ENCODE results near the gene NLGN1. TPM values are rescaled to one million over a fixed set of nuclear protein-coding genes. Genes with fewer than 3 reads are reported as not detected.

The NLGN1 gene
- total RNA-seq, 1 experiment from 2014 or later, result 5.2 TPM

DNA sequence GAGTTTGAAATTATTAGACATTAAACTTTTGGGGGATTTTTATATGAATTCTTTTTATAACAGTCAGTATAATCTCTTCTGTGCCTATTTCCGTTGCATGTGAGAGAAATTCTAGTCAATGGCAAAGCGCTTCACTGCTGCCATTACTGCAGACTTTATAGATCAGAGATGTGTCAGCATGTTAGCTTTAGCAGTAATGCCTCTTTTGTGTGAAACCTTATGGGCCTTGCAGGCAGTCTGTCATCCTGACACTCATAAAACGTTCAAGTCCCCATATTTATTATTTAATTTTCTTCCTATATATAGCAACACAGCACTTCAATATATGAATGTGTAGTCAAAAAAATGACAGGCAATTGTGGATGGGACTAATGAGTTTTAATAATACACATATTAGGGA, 191.0 kb downstream of the NLGN1 start:
- Histone ChIP-seq H3K4me2 (ENCODE audit: insufficient read depth, insufficient read length, low read length) (no peak overlapping the region), H3K4ac (ENCODE audit: low read depth, low read length) (no peak overlapping the region), H3K23me2 (ENCODE audit: insufficient read length, low read depth, low read length, poor library complexity, severe bottlenecking) (peaks cover 7% of the 10 kb centered on the region), H3K23ac (ENCODE audit: insufficient read length, low read depth, low read length) (no peak overlapping the region), H3K79me2 (ENCODE audit: insufficient read depth, low read length) (no peaks in the 10 kb centered on the region), H3K18ac (ENCODE audit: insufficient read length, low read depth, low read length) (no peak overlapping the region), H3K9me3 (ENCODE audit: control insufficient read depth, low read depth, low read length) (no peaks in the 10 kb centered on the region), H3K4me1 (ENCODE audit: insufficient read depth, low read length) (no peaks in the 10 kb centered on the region; the same call in 1 of the 2 replicates), H3T11ph (ENCODE audit: low read length) (no peak overlapping the region), H2AFZ (ENCODE audit: low read length) (no peak overlapping the region), H4K91ac (ENCODE audit: insufficient read length, low read depth, low read length) (no peak overlapping the region), H2BK12ac (ENCODE audit: insufficient read length, low read depth, low read length) (no peak overlapping the region), H3K56ac (ENCODE audit: insufficient read length, low read depth, low read length) (no peak overlapping the region), H3K27me3 (ENCODE audit: insufficient read depth, low read length) (no peaks in the 10 kb centered on the region), H2BK20ac (ENCODE audit: low read depth, low read length, poor library complexity, severe bottlenecking) (no peak overlapping the region), H4K8ac (replicated peaks; ENCODE audit: insufficient read length, low read depth, low read length) (no peak overlapping the region), H2BK15ac (ENCODE audit: low read depth, low read length) (no peak overlapping the region), H4K20me1 (ENCODE audit: control insufficient read depth, insufficient read depth, insufficient read length) (no peaks in the 10 kb centered on the region), H3K14ac (ENCODE audit: insufficient read depth, low read length) (no peak overlapping the region), H3K9ac (ENCODE audit: extremely low read depth, insufficient read length, low read length) (no peak overlapping the region), H2AK5ac (ENCODE audit: insufficient read length, low read length) (no peak overlapping the region), H3K27ac (ENCODE audit: insufficient read length, low read depth, low read length) (no peak overlapping the region), H4K5ac (ENCODE audit: insufficient read length, low read depth, low read length) (no peak overlapping the region), H2BK5ac (ENCODE audit: insufficient read length, low read length) (no peak overlapping the region), H2BK120ac (ENCODE audit: low read depth, low read length, poor library complexity, severe bottlenecking) (no peak overlapping the region), H3K79me1 (ENCODE audit: insufficient read depth, low read depth, low read length, poor library complexity, severe bottlenecking) (no peaks in the 10 kb centered on the region)
- Mint-ChIP-seq H3K9me3 (peaks cover 0 to 2% of the 10 kb centered on the region in 2 experiments; a peak in 2 of 5 replicates), H3K36me3 (ENCODE audit: insufficient read depth in 1 of 3, low read depth in 3 of 3) (peaks cover 2 to 5% (median 3%) of the 10 kb centered on the region in 3 experiments; a peak in 6 of 7 replicates), H3K27ac (no peak overlapping the region), H3K27me3 (ENCODE audit: low read depth) (peaks cover 4% of the 10 kb centered on the region), H3K4me1 (peaks cover 26% of the 10 kb centered on the region in 2 experiments), H3K4me3 (no peak overlapping the region)
- TF ChIP-seq, protein P1, sequence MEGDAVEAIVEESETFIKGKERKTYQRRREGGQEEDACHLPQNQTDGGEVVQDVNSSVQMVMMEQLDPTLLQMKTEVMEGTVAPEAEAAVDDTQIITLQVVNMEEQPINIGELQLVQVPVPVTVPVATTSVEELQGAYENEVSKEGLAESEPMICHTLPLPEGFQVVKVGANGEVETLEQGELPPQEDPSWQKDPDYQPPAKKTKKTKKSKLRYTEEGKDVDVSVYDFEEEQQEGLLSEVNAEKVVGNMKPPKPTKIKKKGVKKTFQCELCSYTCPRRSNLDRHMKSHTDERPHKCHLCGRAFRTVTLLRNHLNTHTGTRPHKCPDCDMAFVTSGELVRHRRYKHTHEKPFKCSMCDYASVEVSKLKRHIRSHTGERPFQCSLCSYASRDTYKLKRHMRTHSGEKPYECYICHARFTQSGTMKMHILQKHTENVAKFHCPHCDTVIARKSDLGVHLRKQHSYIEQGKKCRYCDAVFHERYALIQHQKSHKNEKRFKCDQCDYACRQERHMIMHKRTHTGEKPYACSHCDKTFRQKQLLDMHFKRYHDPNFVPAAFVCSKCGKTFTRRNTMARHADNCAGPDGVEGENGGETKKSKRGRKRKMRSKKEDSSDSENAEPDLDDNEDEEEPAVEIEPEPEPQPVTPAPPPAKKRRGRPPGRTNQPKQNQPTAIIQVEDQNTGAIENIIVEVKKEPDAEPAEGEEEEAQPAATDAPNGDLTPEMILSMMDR (conservative IDR thresholded peaks at IDR 0.05), result no peak
- no CpG with 5 or more reads among the region's 3 CpGs for WGBS (ENCODE audit: extremely low coverage, insufficient read length, low lambda C conversion rate)
- no peak for DNase-seq

Data from H9 (cell line).